ENCODE measurements around the gene GID8. TPM values are rescaled to one million over a fixed set of nuclear protein-coding genes. Genes with fewer than 3 reads are reported as not detected.

The GID8 gene
- total RNA-seq, 2 experiments from 2014 or later = 39.6 to 46.1 TPM

GRCh38 chr20:62969939-62970306, 32.0 kb downstream of the GID8 start:
- Mint-ChIP-seq H3K27ac (no peak overlapping the region), H3K4me3 (no peak overlapping the region), H3K9me3 (no peaks in the 10 kb centered on the region), H3K27me3 (peaks cover 34% of the 10 kb centered on the region), H3K36me3 (ENCODE audit: low read depth) (no peaks in the 10 kb centered on the region), H3K4me1 (ENCODE audit: low read depth) (peaks cover 14% of the 10 kb centered on the region)
- intact Hi-C loops (cut with DNase I, micrococcal nuclease) = no loop called here
- ChIA-PET CTCF (no interaction called here), POLR2A (no interaction called here)
- DNase-seq (no peak), ATAC-seq (ENCODE audit: poor library complexity) (no peak)
- Histone ChIP-seq H3K27me3 (ENCODE audit: control insufficient read depth in 1 of 2, insufficient read depth in 2 of 2, low read length in 2 of 2) (peaks cover 23 to 28% of the 10 kb centered on the region in 2 experiments), H3K27ac (ENCODE audit: low read depth in 1 of 2, low read length in 2 of 2) (no peak overlapping the region), H3K4me1 (ENCODE audit: insufficient read depth, low read length) (peaks cover 14% of the 10 kb centered on the region), H3K4me3 (ENCODE audit: low read length) (no peak overlapping the region), H3K9me3 (ENCODE audit: control insufficient read depth in 1 of 2, insufficient read depth in 1 of 2, low read length in 2 of 2) (peaks cover 0 to 8% of the 10 kb centered on the region in 2 experiments), H3K36me3 (ENCODE audit: insufficient read depth, low read length) (no peaks in the 10 kb centered on the region)
- no peak for TF ChIP-seq CTCF (IDR thresholded peaks at IDR 0.05)

GRCh38 chr20:62970307-62971210, 32.6 kb downstream of the GID8 start:
- DNase-seq (no peak), ATAC-seq (ENCODE audit: poor library complexity) (no peak)
- Histone ChIP-seq H3K4me3 (ENCODE audit: low read length) (no peak overlapping the region), H3K27ac (ENCODE audit: low read depth in 1 of 2, low read length in 2 of 2) (no peak overlapping the region), H3K36me3 (ENCODE audit: insufficient read depth, low read length) (no peaks in the 10 kb centered on the region), H3K27me3 (ENCODE audit: control insufficient read depth in 1 of 2, insufficient read depth in 2 of 2, low read length in 2 of 2) (peaks cover 27 to 33% of the 10 kb centered on the region in 2 experiments), H3K9me3 (ENCODE audit: control insufficient read depth in 1 of 2, insufficient read depth in 1 of 2, low read length in 2 of 2) (peaks cover 0 to 11% of the 10 kb centered on the region in 2 experiments), H3K4me1 (ENCODE audit: insufficient read depth, low read length) (peaks cover 14% of the 10 kb centered on the region)
- Mint-ChIP-seq H3K4me1 (ENCODE audit: low read depth) (peaks cover 14% of the 10 kb centered on the region), H3K9me3 (no peaks in the 10 kb centered on the region), H3K36me3 (ENCODE audit: low read depth) (no peaks in the 10 kb centered on the region), H3K4me3 (no peak overlapping the region), H3K27me3 (peaks cover 37% of the 10 kb centered on the region), H3K27ac (no peak overlapping the region)
- ChIA-PET CTCF (no interaction called here), POLR2A (no interaction called here)
- intact Hi-C loops (cut with DNase I, micrococcal nuclease) = no loop called here
- no peak for TF ChIP-seq CTCF (IDR thresholded peaks at IDR 0.05)

- Mint-ChIP-seq H3K9me3 (no peaks in the 10 kb centered on the region), H3K36me3 (ENCODE audit: low read depth) (no peaks in the 10 kb centered on the region), H3K4me3 (no peak overlapping the region), H3K27ac (no peak overlapping the region), H3K27me3 (peaks cover 45% of the 10 kb centered on the region), H3K4me1 (ENCODE audit: low read depth) (peaks cover 17% of the 10 kb centered on the region)
- H3K27me3 ChIP-seq (ENCODE audit: control insufficient read depth in 1 of 2, insufficient read depth in 2 of 2, low read length in 2 of 2) = peaks cover 30 to 38% of the 10 kb centered on the region in 2 experiments
- ChIA-PET CTCF (interaction anchor here (1.2 kb wide), 1 partner anchor 37 kb away, joined by 3 read pairs; no protein-coding TSS in a partner anchor), POLR2A (no interaction called here)
- H3K9me3 ChIP-seq (ENCODE audit: control insufficient read depth in 1 of 2, insufficient read depth in 1 of 2, low read length in 2 of 2) = peaks cover 0 to 9% of the 10 kb centered on the region in 2 experiments
- no peak for ATAC-seq (ENCODE audit: poor library complexity)
- no peak overlapping the region for H3K27ac ChIP-seq (ENCODE audit: low read depth in 1 of 2, low read length in 2 of 2)
- intact Hi-C loops (cut with DNase I, micrococcal nuclease) = no loop called here
- no peak for TF ChIP-seq CTCF (IDR thresholded peaks at IDR 0.05)
- no peak overlapping the region for H3K4me3 ChIP-seq (ENCODE audit: low read length)
- H3K4me1 ChIP-seq (ENCODE audit: insufficient read depth, low read length) = peaks cover 14% of the 10 kb centered on the region
- H3K36me3 ChIP-seq (ENCODE audit: insufficient read depth, low read length) = no peaks in the 10 kb centered on the region
- no peak for DNase-seq
These were observed 33.4 kb downstream of the GID8 start for GRCh38 chr20:62971211-62971949.

Measured in CD4-positive, alpha-beta T cell (primary cell).